ENCODE measurements around the gene IL17REL. TPM values are rescaled to one million over a fixed set of nuclear protein-coding genes. Genes with fewer than 3 reads are reported as not detected.

IL17REL gene
- total RNA-seq, 2 donors from 2014 or later = not detected

DNA sequence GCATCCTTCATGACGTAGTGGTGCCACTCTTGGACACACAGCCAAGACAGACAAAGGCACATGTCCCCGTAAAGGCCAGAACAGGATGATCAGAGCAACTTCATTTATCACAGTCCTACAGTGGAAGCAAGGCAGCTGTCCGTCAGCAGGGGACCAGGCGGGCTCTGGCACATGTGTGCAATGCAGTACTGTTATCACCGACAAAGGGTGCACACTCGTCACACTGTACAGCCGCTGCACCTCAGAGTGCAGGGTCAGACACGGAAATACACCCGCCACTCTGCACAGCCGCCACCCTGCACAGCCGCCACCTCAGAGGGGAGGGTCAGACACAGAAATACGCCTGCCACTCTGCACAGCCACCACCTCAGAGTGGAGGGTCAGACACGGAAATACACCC is 13.4 kb upstream of the IL17REL start:
- H3K27ac Mint-ChIP-seq = no peak overlapping the region
- peaks cover 2% of the 10 kb centered on the region for H3K4me1 Mint-ChIP-seq
- H3K36me3 Mint-ChIP-seq (ENCODE audit: low read depth) = peaks cover 2% of the 10 kb centered on the region
- peaks cover 32% of the 10 kb centered on the region for H3K27me3 Mint-ChIP-seq
- DNase-seq = no peak
- no peak overlapping the region for H3K4me3 Mint-ChIP-seq
- H3K9me3 ChIP-seq (ENCODE audit: control insufficient read depth, low read length, poor library complexity, severe bottlenecking) = no peaks in the 10 kb centered on the region
- no peak for ATAC-seq

DNA sequence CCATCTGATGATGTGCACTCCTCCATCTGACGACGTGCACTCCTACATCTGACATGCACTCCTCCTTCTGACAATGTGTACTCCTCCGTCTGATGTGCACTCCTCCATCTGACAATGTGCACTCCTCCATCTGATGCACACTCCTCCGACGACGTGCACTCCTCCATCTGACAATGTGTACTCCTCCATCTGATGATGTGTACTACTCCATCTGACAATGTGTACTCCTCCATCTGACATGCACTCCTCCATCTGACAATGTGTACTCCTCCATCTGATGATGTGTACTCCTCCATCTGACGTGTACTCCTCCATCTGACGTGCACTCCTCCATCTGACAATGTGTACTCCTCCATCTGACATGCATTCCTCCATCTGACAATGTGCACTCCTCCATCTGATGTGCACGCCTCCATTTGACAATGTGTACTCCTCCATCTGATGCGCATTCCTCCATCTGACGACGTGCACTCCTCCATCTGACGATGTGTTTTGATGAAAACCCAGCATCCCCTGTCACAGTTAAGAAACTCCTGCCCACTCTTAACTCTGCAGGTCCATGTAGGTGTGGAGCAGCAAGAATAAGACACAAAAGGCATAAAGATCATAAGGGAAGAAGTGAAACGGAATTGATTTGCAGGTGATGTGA is 9.7 kb upstream of the IL17REL start:
- no peaks in the 10 kb centered on the region for H3K9me3 ChIP-seq (ENCODE audit: control insufficient read depth, low read length, poor library complexity, severe bottlenecking)
- DNase-seq (no peak), ATAC-seq (no peak)
- peaks cover 35% of the 10 kb centered on the region for H3K27me3 Mint-ChIP-seq
- H3K36me3 Mint-ChIP-seq (ENCODE audit: low read depth) = peaks cover 4% of the 10 kb centered on the region
- H3K4me1 Mint-ChIP-seq = peaks cover 15% of the 10 kb centered on the region
- no peak overlapping the region for H3K4me3 Mint-ChIP-seq
- no peak overlapping the region for H3K27ac Mint-ChIP-seq

DNA sequence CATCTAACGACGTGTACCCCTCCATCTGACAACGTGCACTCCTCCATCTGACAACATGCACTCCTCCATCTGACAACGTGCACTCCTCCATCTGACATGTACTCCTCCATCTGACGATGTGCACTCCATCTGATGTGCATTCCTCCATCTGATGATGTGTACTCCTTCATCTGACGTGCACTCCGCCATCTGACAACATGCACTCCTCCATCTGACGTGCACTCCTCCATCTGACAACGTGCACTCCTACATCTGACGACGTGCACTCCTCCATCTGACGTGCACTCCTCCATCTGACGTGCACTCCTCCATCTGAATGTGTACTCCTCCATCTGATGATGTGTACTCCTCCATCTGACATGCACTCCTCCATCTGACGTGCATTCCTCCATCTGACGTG is 8.0 kb upstream of the IL17REL start:
- H3K27me3 Mint-ChIP-seq = peaks cover 29% of the 10 kb centered on the region
- H3K36me3 Mint-ChIP-seq (ENCODE audit: low read depth) = peaks cover 4% of the 10 kb centered on the region
- peaks cover 15% of the 10 kb centered on the region for H3K4me1 Mint-ChIP-seq
- H3K4me3 Mint-ChIP-seq = no peak overlapping the region
- ATAC-seq (no peak), DNase-seq (no peak)
- no peak overlapping the region for H3K27ac Mint-ChIP-seq
- H3K9me3 ChIP-seq (ENCODE audit: control insufficient read depth, low read length, poor library complexity, severe bottlenecking) = no peaks in the 10 kb centered on the region

DNA sequence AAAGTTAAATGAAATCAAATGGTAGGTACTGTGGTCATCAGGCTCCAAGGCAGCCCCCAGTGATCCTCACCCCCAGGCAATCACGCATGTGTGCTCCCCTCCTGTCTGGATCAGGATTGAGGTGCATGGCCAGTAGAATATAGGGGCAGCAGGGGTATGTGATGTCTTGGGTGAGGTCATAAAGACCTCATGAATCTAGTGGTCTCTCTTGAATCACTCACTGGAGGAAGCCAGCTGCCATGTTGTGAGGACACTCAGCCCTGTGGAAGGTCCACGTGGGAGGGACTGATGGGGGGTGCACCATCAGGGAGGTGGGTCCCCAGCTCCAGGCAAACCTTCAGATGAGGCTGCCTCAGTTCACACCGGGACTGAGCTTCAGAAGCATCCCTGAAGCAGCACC is 6.8 kb upstream of the IL17REL start:
- ATAC-seq (no peak), DNase-seq (no peak)
- H3K27me3 Mint-ChIP-seq = peaks cover 20% of the 10 kb centered on the region
- H3K9me3 ChIP-seq (ENCODE audit: control insufficient read depth, low read length, poor library complexity, severe bottlenecking) = no peaks in the 10 kb centered on the region
- peaks cover 15% of the 10 kb centered on the region for H3K4me1 Mint-ChIP-seq
- no peak overlapping the region for H3K27ac Mint-ChIP-seq
- peaks cover 2% of the 10 kb centered on the region for H3K36me3 Mint-ChIP-seq (ENCODE audit: low read depth)
- peak overlapping the region; percentile 0 for H3K4me3 Mint-ChIP-seq

DNA sequence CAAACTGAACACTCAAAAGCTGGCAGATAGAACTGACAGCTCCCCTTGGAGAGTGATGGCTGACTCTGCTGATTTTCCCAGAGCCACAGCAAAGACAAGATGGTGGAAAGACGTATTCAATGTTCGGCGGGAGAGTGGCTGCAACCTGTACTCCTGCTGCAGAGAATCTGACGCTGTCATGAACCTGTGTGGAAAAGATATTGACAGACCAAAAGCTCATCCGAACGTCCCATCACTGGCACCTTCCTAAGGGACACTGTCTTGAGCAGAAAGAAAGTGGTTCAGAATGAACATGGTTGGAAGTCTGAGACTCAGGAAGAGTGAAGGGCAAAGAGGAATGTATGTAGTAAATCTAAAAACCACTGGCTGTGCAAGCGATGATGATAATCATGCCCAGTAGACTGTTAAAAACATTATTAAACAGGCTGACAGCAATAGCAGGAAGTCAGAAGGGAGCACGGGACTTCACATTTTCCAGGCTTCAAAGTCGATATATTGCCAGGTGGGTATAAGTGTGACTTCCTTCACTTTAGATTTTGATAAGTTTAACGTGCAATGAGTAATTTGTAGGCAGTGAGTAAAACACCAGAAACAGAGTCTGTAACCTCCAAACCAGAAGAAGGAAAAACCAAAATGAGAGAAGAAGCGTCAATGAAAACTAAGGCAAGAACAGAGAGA is 6.2 kb upstream of the IL17REL start:
- Mint-ChIP-seq H3K36me3 (ENCODE audit: low read depth) (peaks cover 2% of the 10 kb centered on the region), H3K27ac (no peak overlapping the region), H3K4me1 (peaks cover 15% of the 10 kb centered on the region), H3K4me3 (peak overlapping the region; percentile 2), H3K27me3 (peaks cover 14% of the 10 kb centered on the region)
- no peaks in the 10 kb centered on the region for H3K9me3 ChIP-seq (ENCODE audit: control insufficient read depth, low read length, poor library complexity, severe bottlenecking)
- ATAC-seq (peak; percentile 64), DNase-seq (no peak)

DNA sequence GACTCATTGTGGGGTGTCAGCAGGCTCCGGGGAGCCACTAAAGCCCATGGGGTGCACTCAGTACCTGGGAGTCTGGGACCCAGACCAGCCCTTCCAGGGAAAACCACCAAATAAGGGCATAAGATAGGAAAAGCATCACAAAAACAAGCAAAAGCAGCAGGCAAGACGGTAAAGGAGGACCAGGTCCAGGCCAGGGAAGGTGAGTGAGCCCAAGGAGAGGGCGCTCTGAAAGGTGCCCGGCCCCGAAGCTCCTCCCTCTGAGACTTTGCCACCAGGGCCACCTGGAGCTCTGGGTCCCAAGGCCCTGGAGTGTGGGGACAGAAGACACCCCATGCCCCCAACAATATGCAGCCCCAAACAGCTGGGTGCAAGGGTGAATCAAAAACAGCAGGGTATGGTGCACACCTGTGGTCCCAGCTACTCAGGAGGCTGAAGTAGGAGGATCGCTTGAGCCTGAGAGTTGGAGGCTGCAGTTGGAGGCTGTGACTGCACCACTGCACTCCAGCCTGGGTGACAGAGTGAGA is 5.2 kb upstream of the IL17REL start:
- peaks cover 20% of the 10 kb centered on the region for H3K27me3 Mint-ChIP-seq
- ATAC-seq (no peak), DNase-seq (no peak)
- peaks cover 2% of the 10 kb centered on the region for H3K36me3 Mint-ChIP-seq (ENCODE audit: low read depth)
- H3K4me3 Mint-ChIP-seq = peak overlapping the region; percentile 12
- H3K27ac Mint-ChIP-seq = no peak overlapping the region
- peaks cover 15% of the 10 kb centered on the region for H3K4me1 Mint-ChIP-seq
- H3K9me3 ChIP-seq (ENCODE audit: control insufficient read depth, low read length, poor library complexity, severe bottlenecking) = no peaks in the 10 kb centered on the region

DNA sequence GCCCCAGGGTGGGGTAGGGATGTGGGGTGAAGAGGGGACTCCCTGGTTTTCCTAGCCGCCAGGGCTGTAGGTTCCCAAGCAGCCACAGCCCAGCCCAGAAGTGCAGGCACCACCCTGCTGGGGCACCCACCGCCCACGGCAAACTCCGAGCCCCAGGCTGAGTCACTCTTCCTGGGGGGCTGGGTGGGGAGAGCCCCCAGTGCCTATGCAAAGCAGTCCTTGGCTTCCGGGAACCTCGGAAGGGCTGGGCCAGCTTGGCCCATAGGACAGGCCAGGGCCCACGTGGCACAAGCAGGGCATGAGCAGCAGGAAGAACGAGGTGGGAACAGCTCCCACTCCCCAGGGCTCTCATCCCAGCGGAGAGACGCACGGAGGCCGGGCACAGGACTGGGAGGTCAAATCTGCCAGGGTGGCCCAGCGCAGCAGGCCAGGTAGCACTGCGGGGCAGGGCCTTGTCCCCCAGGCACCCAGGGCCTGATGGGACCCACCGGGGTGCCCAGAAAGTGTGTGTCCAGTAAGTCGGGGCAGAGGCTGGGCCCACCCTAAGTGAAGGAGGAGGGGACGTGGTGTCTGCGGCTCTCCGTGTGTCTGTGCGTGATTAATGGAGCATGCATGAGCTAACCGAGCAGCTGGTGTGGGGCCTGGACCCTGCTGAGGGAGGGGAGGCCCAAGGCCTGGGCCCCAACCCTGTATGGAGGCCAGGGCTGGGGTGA is 4.6 kb upstream of the IL17REL start:
- Mint-ChIP-seq H3K4me3 (no peak overlapping the region), H3K36me3 (ENCODE audit: low read depth) (peaks cover 2% of the 10 kb centered on the region), H3K27me3 (peaks cover 24% of the 10 kb centered on the region), H3K4me1 (peaks cover 15% of the 10 kb centered on the region), H3K27ac (no peak overlapping the region)
- no peak for DNase-seq
- no peaks in the 10 kb centered on the region for H3K9me3 ChIP-seq (ENCODE audit: control insufficient read depth, low read length, poor library complexity, severe bottlenecking)
- ATAC-seq = peak; percentile 32

DNA sequence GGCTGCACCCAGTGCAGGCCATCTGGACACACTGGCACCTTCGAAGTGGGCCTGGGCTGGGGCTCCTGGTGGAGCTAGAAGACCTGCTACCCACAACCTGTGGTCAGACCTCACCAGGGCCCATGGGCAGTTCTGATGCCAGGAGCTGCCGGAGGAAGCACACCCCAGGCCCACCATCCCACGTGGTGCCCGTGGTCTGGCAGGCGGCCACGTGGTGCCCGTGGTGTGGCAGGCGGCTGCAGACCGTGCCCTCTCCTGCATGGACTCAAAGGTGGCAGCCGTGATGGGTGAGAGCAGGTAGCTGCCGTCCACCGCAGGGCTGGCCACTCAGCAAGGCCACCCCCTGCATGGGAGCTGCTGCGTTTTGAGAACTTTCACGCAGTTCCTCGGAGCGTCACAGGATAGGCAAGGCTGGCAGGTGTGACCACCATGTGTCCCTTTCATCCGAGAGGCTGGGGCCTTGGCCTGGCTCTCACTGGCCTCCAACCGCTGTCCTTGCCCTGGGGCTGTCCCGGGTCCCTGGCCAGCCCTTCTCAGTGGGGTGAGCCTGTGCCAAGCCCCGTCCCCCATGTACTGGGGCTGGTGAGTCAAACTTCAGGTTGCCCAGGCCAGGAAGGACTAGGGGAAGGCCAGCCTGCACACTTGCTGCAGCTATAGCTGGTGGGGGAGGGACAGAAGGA is 3.9 kb upstream of the IL17REL start:
- ATAC-seq (no peak), DNase-seq (no peak)
- Mint-ChIP-seq H3K4me3 (no peak overlapping the region), H3K27ac (no peak overlapping the region), H3K4me1 (peaks cover 21% of the 10 kb centered on the region), H3K27me3 (peaks cover 31% of the 10 kb centered on the region), H3K36me3 (ENCODE audit: low read depth) (peaks cover 4% of the 10 kb centered on the region)
- H3K9me3 ChIP-seq (ENCODE audit: control insufficient read depth, low read length, poor library complexity, severe bottlenecking) = no peaks in the 10 kb centered on the region

DNA sequence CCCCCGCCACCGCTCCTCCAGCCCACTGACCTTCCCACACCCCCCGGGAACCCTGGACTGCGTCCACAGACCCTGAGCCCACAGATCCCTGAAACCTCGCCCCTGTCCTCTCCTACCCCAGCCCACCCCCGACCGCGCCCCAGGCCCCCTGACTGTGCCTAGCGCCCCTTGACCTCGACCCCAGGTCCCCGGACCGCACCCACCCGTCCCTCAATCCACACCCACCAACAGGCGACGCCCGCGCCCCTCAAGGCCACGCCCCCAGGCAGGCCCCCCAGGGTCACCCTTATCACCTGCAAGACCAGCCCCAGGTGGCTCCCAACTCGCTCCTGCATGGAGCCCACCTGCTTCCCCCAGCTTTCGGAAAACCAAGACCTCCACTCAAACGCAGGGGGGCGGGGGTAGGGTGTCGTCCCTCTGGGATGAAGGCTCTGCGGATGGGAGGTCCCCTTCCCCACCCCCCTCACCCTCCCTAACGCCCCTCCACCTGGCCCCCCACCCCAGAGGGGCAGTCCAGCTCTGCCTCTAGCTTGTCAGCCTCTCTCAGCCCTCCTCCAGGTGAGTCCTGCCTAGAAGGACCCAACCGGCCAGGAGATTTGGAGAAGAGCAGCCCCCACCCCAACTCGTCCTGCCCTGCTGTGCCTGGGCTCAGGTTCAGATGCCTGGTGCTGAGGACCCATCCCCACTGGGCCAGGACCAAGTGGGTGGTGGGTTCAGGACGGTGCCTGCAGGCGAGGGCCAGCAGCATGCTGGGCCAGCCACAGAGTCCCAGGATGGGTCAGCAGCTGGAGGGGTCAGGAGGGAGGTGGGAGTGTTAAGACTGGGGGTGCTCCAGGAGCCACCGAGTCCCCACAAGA is 3.1 kb upstream of the IL17REL start:
- peaks cover 23% of the 10 kb centered on the region for H3K4me1 Mint-ChIP-seq
- peak in 1 of 3 donors; percentile 7 for DNase-seq
- H3K9me3 ChIP-seq (ENCODE audit: control insufficient read depth, low read length, poor library complexity, severe bottlenecking) = no peaks in the 10 kb centered on the region
- H3K27me3 Mint-ChIP-seq = peaks cover 34% of the 10 kb centered on the region
- H3K4me3 Mint-ChIP-seq = peak overlapping the region; percentile 52
- ATAC-seq = no peak
- no peak overlapping the region for H3K27ac Mint-ChIP-seq
- H3K36me3 Mint-ChIP-seq (ENCODE audit: low read depth) = peaks cover 4% of the 10 kb centered on the region

DNA sequence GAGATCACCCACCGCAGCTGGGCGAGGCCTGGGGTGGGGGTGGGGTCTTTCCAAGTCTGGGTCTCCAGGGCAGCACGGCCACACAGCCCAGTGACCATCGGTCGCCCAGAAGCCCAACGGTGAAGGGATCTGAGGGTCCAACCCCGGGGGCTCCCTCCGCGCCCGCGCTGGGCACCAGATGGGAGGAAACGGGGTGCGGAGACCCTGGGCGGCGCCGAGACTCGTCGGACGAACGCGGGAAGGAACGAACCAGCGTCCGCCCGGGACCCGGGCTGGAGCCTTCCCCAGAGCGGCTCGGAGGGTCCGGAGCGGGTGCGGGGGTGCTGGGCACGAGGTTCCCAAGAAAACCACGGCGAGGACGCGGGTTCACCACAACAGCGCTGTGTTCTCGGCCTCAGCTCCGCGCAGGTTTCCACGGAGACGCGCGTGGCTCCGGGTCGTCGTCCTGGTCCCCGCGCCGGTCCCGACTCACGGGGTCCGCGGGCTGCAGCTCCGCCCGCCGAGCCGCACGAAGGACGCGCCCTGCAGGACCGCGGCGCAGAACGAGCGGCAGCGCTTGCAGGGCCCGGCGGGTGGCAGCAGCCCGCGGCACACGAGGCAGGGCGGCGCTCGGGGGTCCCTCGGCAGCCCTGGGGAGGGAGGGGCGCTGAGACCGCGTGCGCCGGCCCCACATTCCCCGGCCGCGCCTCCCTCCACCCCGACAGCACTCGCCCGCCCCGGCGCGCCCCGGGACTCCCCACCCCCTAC is 2.3 kb upstream of the IL17REL start:
- DNase-seq = peak in 2 of 3 donors; percentile 8 to 17
- ATAC-seq = no peak

DNA sequence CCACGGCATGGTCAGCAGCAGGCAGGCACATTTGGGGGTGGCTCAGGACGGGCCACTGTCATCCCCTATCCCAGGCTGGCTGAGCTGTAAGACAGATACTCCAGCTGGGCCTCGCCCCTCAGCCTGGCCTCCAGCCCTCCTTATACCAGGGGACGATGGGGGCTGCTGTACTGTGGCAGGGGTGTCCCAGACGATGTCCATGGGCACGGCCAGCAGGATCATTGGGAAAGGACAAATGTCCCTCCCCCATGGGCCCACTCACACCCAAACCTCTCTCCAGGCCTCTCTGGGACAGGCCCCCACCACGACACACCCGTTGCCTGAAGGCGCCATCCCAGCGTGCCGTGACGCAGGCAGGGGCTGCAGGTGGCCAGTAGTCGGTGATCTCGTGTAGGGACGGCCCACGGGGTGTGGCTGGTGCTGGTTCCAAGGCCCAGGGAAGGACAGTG is 1.5 kb upstream of the IL17REL start:
- Mint-ChIP-seq H3K4me1 (peaks cover 22% of the 10 kb centered on the region), H3K27me3 (peaks cover 30% of the 10 kb centered on the region), H3K36me3 (ENCODE audit: low read depth) (peaks cover 4% of the 10 kb centered on the region), H3K4me3 (peak overlapping the region; percentile 28), H3K27ac (no peak overlapping the region)
- DNase-seq = no peak
- ATAC-seq = no peak
- H3K9me3 ChIP-seq (ENCODE audit: control insufficient read depth, low read length, poor library complexity, severe bottlenecking) = no peaks in the 10 kb centered on the region

More for the DNA sequence above, 2.3 kb upstream of the IL17REL start:
- H3K4me3 Mint-ChIP-seq = peak overlapping the region; percentile 52
- no peaks in the 10 kb centered on the region for H3K9me3 ChIP-seq (ENCODE audit: control insufficient read depth, low read length, poor library complexity, severe bottlenecking)
- no peak overlapping the region for H3K27ac Mint-ChIP-seq
- H3K36me3 Mint-ChIP-seq (ENCODE audit: low read depth) = peaks cover 4% of the 10 kb centered on the region
- peaks cover 23% of the 10 kb centered on the region for H3K4me1 Mint-ChIP-seq
- peaks cover 34% of the 10 kb centered on the region for H3K27me3 Mint-ChIP-seq

Measured in T-helper 17 cell (primary cell).